ENCODE results near the gene NIP7. TPM values are rescaled to one million over a fixed set of nuclear protein-coding genes. Genes with fewer than 3 reads are reported as not detected.

The NIP7 gene
- total and polyA plus RNA-seq, 2 of the 4 experiments (the other 2 are of a cell fraction), result 14.0 to 28.3 TPM

DNA sequence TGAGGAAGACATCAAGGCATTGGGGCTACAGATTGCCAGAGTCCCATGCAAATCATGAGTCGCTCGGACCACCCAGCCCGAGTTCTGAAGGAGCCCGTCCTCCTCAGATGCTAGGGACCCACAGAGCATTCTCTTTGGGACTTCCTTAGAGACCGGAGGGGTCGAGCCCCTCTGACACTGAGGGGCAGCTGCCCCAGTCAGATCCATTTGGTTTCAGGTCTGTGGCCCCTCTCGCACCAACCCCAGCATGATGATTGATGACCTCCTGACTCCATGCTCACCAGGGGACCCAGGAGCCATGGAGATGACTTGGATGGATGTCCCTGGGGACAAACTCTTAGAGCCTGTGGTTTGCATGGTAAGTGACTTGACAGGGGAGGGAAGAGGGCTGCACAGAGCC is 17.2 kb upstream of the NIP7 start:
- intact Hi-C loops (cut with micrococcal nuclease), result no loop called here

More for the DNA sequence above, 17.2 kb upstream of the NIP7 start:
- H4K91ac ChIP-seq (ENCODE audit: insufficient read depth, low read depth, low read length), result no peak overlapping the region
- TF ChIP-seq BHLHE40 (IDR thresholded peaks at IDR 0.05; ENCODE audit: low read depth, low read length), result no peak
- no peak for TF ChIP-seq MXI1 (IDR thresholded peaks at IDR 0.05; ENCODE audit: borderline replicate concordance, low read depth, low read length)
- TF ChIP-seq SMC3 (IDR thresholded peaks at IDR 0.05; ENCODE audit: low read depth, low read length), result no peak
- no peak for TF ChIP-seq RAD21 (IDR thresholded peaks at IDR 0.05; ENCODE audit: low read length)
- TF ChIP-seq FOS (IDR thresholded peaks at IDR 0.05; ENCODE audit: low read depth, low read length), result no peak
- no peak for TF ChIP-seq RCOR1 (IDR thresholded peaks at IDR 0.05; ENCODE audit: insufficient replicate concordance, low read length)
- TF ChIP-seq MAZ (IDR thresholded peaks at IDR 0.05; ENCODE audit: borderline replicate concordance, low read depth, low read length), result no peak
- no peak for TF ChIP-seq POLR2A (IDR thresholded peaks at IDR 0.05; ENCODE audit: low read depth, low read length)
- TF ChIP-seq CEBPB (IDR thresholded peaks at IDR 0.05; ENCODE audit: low read depth, low read length), result no peak
- no peak for TF ChIP-seq CHD1 (IDR thresholded peaks at IDR 0.05; ENCODE audit: low read depth, low read length)
- H2BK20ac ChIP-seq (ENCODE audit: low read depth, low read length), result no peak overlapping the region
- H3K4me2 ChIP-seq (ENCODE audit: low read depth, low read length), result no peak overlapping the region
- H4K20me1 ChIP-seq (ENCODE audit: insufficient read depth, low read length), result peaks cover 47% of the 10 kb centered on the region
- no peak overlapping the region for H2BK5ac ChIP-seq (ENCODE audit: low read depth, low read length, poor library complexity, severe bottlenecking)
- no peak overlapping the region for H3K4me3 ChIP-seq (ENCODE audit: insufficient read depth, low read depth, low read length)
- peak overlapping the region; percentile 1 for H2AK9ac ChIP-seq (replicated peaks; ENCODE audit: low read depth, low read length, poor library complexity)
- H3K56ac ChIP-seq (ENCODE audit: extremely low read depth, insufficient read depth, low read length), result no peak overlapping the region
- no peak overlapping the region for H3K18ac ChIP-seq (ENCODE audit: low read depth, low read length)
- in situ Hi-C loops (cut with MboI; ENCODE audit: low sequenced_read_pairs) (no loop called here), dilution Hi-C loops (cut with HindIII; ENCODE audit: low sequenced_read_pairs, unreplicated experiment) (no loop called here)
- H4K8ac ChIP-seq (ENCODE audit: low read depth in 2 of 2, low read length in 2 of 2), result no peak overlapping the region
- no peak overlapping the region for H2BK120ac ChIP-seq (ENCODE audit: low read depth, low read length)
- no peak overlapping the region for H3K4ac ChIP-seq (ENCODE audit: low read depth, low read length)
- H3K14ac ChIP-seq (replicated peaks; ENCODE audit: low read depth, low read length), result no peak overlapping the region
- no peak overlapping the region for H2AFZ ChIP-seq (replicated peaks; ENCODE audit: low read length, poor library complexity)
- POLR2A ChIA-PET (ENCODE audit: unreplicated experiment), result no interaction called here
- H4K5ac ChIP-seq (ENCODE audit: low read depth, low read length), result no peak overlapping the region
- peaks cover 30 to 80% of the 10 kb centered on the region in 2 experiments for H3K79me1 ChIP-seq (ENCODE audit: low read depth in 1 of 2, low read length in 2 of 2)
- no peaks in the 10 kb centered on the region for H3K9me3 ChIP-seq (ENCODE audit: control insufficient read depth, insufficient read depth, low read length)
- no peaks in the 10 kb centered on the region for H3K4me1 ChIP-seq (ENCODE audit: control insufficient read depth, insufficient read depth, low read length)
- BruUV-seq (replicated peaks), result no TSS peak
- H3K9me1 ChIP-seq (ENCODE audit: insufficient read depth, low read length), result peaks cover 10% of the 10 kb centered on the region
- ATAC-seq (ENCODE audit: low read depth) (no peak), DNase-seq (no peak)
- CTCF ChIA-PET, result interaction anchor here (0.7 kb wide), 1 partner anchor 170 kb away, joined by 3 read pairs; no protein-coding TSS in a partner anchor
- 95% methylated on average over 3 of the region's 7 CpGs; no CpG with 5 or more reads in 1 of the 2 experiments for WGBS, 2 experiments (ENCODE audit: extremely low coverage in 2 of 2, insufficient read length in 1 of 2)
- H2AK5ac ChIP-seq (ENCODE audit: low read depth, low read length), result no peak overlapping the region
- H3K27me3 ChIP-seq (ENCODE audit: control insufficient read depth, insufficient read depth, low read length), result no peaks in the 10 kb centered on the region
- H3K9ac ChIP-seq (ENCODE audit: low read depth, low read length), result no peak overlapping the region
- no peak overlapping the region for H2BK15ac ChIP-seq (ENCODE audit: low read depth, low read length)
- peaks cover 77% of the 10 kb centered on the region for H3K36me3 ChIP-seq (ENCODE audit: control insufficient read depth, insufficient read depth, low read length)
- no peak overlapping the region for H3K27ac ChIP-seq (ENCODE audit: insufficient read depth, low read length)
- H3K23ac ChIP-seq (ENCODE audit: low read depth, low read length), result no peak overlapping the region

All from IMR-90 (cell line).